ENCODE results near the gene CNTN5. TPM values are rescaled to one million over a fixed set of nuclear protein-coding genes. Genes with fewer than 3 reads are reported as not detected.

CNTN5 gene
- total RNA-seq, 1 experiment from 2014 or later = 0.17 TPM

GRCh38 chr11:100308202-100308601, 1287.5 kb downstream of the CNTN5 start:
- DNase-seq = no peak

GRCh38 chr11:100315946-100316345, 1295.2 kb downstream of the CNTN5 start:
- Histone ChIP-seq H3K27me3 (ENCODE audit: control insufficient read depth, insufficient read depth, low read length) (no peaks in the 10 kb centered on the region), H3K4me3 (ENCODE audit: insufficient read depth, low read depth, low read length) (no peak overlapping the region), H3K36me3 (replicated peaks; ENCODE audit: control insufficient read depth, insufficient read depth, low read length) (no peaks in the 10 kb centered on the region)
- no peak for DNase-seq

More at GRCh38 chr11:100308202-100308601, 1287.5 kb downstream of the CNTN5 start:
- Histone ChIP-seq H3K4me3 (ENCODE audit: insufficient read depth, low read depth, low read length) (no peak overlapping the region), H3K36me3 (replicated peaks; ENCODE audit: control insufficient read depth, insufficient read depth, low read length) (no peaks in the 10 kb centered on the region), H3K27me3 (ENCODE audit: control insufficient read depth, insufficient read depth, low read length) (no peaks in the 10 kb centered on the region)

GRCh38 chr11:100316952-100317351, 1296.2 kb downstream of the CNTN5 start:
- Histone ChIP-seq H3K4me3 (ENCODE audit: insufficient read depth, low read depth, low read length) (no peak overlapping the region), H3K36me3 (replicated peaks; ENCODE audit: control insufficient read depth, insufficient read depth, low read length) (no peaks in the 10 kb centered on the region), H3K27me3 (ENCODE audit: control insufficient read depth, insufficient read depth, low read length) (no peaks in the 10 kb centered on the region)
- no peak for DNase-seq

- no peak for DNase-seq
- H3K4me3 ChIP-seq (ENCODE audit: insufficient read depth, low read depth, low read length) = no peak overlapping the region
Measured at GRCh38 chr11:100319691-100320090, 1298.9 kb downstream of the CNTN5 start.

GRCh38 chr11:100328626-100329340, 1308.0 kb downstream of the CNTN5 start:
- no peak overlapping the region for H3K4me3 ChIP-seq (ENCODE audit: insufficient read depth, low read depth, low read length)
- no peaks in the 10 kb centered on the region for H3K36me3 ChIP-seq (replicated peaks; ENCODE audit: control insufficient read depth, insufficient read depth, low read length)
- H3K27me3 ChIP-seq (ENCODE audit: control insufficient read depth, insufficient read depth, low read length) = no peaks in the 10 kb centered on the region
- no peak for DNase-seq

More at GRCh38 chr11:100319691-100320090, 1298.9 kb downstream of the CNTN5 start:
- Histone ChIP-seq H3K36me3 (replicated peaks; ENCODE audit: control insufficient read depth, insufficient read depth, low read length) (no peaks in the 10 kb centered on the region), H3K27me3 (ENCODE audit: control insufficient read depth, insufficient read depth, low read length) (no peaks in the 10 kb centered on the region)

- H3K27me3 ChIP-seq (ENCODE audit: control insufficient read depth, insufficient read depth, low read length) = no peaks in the 10 kb centered on the region
- H3K4me3 ChIP-seq (ENCODE audit: insufficient read depth, low read depth, low read length) = no peak overlapping the region
- no peaks in the 10 kb centered on the region for H3K36me3 ChIP-seq (replicated peaks; ENCODE audit: control insufficient read depth, insufficient read depth, low read length)
- DNase-seq = no peak
Measured at GRCh38 chr11:100329352-100329751, 1308.6 kb downstream of the CNTN5 start.

GRCh38 chr11:100336873-100337272, 1316.1 kb downstream of the CNTN5 start:
- Histone ChIP-seq H3K4me3 (ENCODE audit: insufficient read depth, low read depth, low read length) (no peak overlapping the region), H3K27me3 (ENCODE audit: control insufficient read depth, insufficient read depth, low read length) (no peaks in the 10 kb centered on the region), H3K36me3 (replicated peaks; ENCODE audit: control insufficient read depth, insufficient read depth, low read length) (no peaks in the 10 kb centered on the region)
- no peak for DNase-seq

- no peaks in the 10 kb centered on the region for H3K36me3 ChIP-seq (replicated peaks; ENCODE audit: control insufficient read depth, insufficient read depth, low read length)
- H3K27me3 ChIP-seq (ENCODE audit: control insufficient read depth, insufficient read depth, low read length) = no peaks in the 10 kb centered on the region
- no peak overlapping the region for H3K4me3 ChIP-seq (ENCODE audit: insufficient read depth, low read depth, low read length)
- DNase-seq = no peak
Measured at GRCh38 chr11:100338144-100338840, 1317.5 kb downstream of the CNTN5 start.

- no peaks in the 10 kb centered on the region for H3K36me3 ChIP-seq (replicated peaks; ENCODE audit: control insufficient read depth, insufficient read depth, low read length)
- no peak overlapping the region for H3K4me3 ChIP-seq (ENCODE audit: insufficient read depth, low read depth, low read length)
- no peaks in the 10 kb centered on the region for H3K27me3 ChIP-seq (ENCODE audit: control insufficient read depth, insufficient read depth, low read length)
- DNase-seq = no peak
Measured at GRCh38 chr11:100340466-100341319, 1319.9 kb downstream of the CNTN5 start.

GRCh38 chr11:100353083-100353482, 1332.3 kb downstream of the CNTN5 start:
- Histone ChIP-seq H3K27me3 (ENCODE audit: control insufficient read depth, insufficient read depth, low read length) (no peaks in the 10 kb centered on the region), H3K4me3 (ENCODE audit: insufficient read depth, low read depth, low read length) (no peak overlapping the region)
- no peak for DNase-seq

GRCh38 chr11:100354736-100355135, 1334.0 kb downstream of the CNTN5 start:
- H3K36me3 ChIP-seq (replicated peaks; ENCODE audit: control insufficient read depth, insufficient read depth, low read length) = no peaks in the 10 kb centered on the region
- H3K4me3 ChIP-seq (ENCODE audit: insufficient read depth, low read depth, low read length) = no peak overlapping the region
- no peak for DNase-seq
- H3K27me3 ChIP-seq (ENCODE audit: control insufficient read depth, insufficient read depth, low read length) = no peaks in the 10 kb centered on the region

More at GRCh38 chr11:100353083-100353482, 1332.3 kb downstream of the CNTN5 start:
- no peaks in the 10 kb centered on the region for H3K36me3 ChIP-seq (replicated peaks; ENCODE audit: control insufficient read depth, insufficient read depth, low read length)

GRCh38 chr11:100356035-100356434, 1335.3 kb downstream of the CNTN5 start:
- no peaks in the 10 kb centered on the region for H3K27me3 ChIP-seq (ENCODE audit: control insufficient read depth, insufficient read depth, low read length)
- no peak for DNase-seq
- H3K36me3 ChIP-seq (replicated peaks; ENCODE audit: control insufficient read depth, insufficient read depth, low read length) = no peaks in the 10 kb centered on the region
- no peak overlapping the region for H3K4me3 ChIP-seq (ENCODE audit: insufficient read depth, low read depth, low read length)

- DNase-seq = no peak
- H3K36me3 ChIP-seq (replicated peaks; ENCODE audit: control insufficient read depth, insufficient read depth, low read length) = no peaks in the 10 kb centered on the region
- H3K4me3 ChIP-seq (ENCODE audit: insufficient read depth, low read depth, low read length) = no peak overlapping the region
- no peaks in the 10 kb centered on the region for H3K27me3 ChIP-seq (ENCODE audit: control insufficient read depth, insufficient read depth, low read length)
Measured at GRCh38 chr11:100359281-100359680, 1338.5 kb downstream of the CNTN5 start.

- DNase-seq = no peak
- Histone ChIP-seq H3K4me3 (ENCODE audit: insufficient read depth, low read depth, low read length) (no peak overlapping the region), H3K27me3 (ENCODE audit: control insufficient read depth, insufficient read depth, low read length) (no peaks in the 10 kb centered on the region), H3K36me3 (replicated peaks; ENCODE audit: control insufficient read depth, insufficient read depth, low read length) (no peaks in the 10 kb centered on the region)
Measured at GRCh38 chr11:100367892-100368291, 1347.1 kb downstream of the CNTN5 start.
